ENCODE data around the gene RRP12.

DNA sequence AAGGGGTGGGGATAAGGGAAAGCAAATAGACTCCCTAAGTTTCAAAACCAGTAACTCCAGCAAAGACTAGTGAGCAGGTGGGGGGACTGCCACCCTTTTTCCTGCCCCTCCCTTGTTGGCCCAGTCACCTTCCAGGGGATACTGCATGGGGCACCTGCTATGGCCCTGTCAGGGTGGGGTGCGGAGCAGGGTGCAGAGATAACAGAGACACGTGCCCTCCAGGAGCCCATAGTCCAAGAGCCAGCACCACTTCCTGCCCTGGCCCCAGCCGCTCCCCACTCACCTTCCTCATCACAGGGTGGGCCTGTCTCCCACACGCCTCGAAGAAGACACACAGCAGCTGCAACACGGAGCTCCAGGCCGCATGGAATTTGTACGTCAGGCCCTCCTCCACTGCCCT is 20.6 kb downstream of the RRP12 start:
- TF ChIP-seq, protein P1, sequence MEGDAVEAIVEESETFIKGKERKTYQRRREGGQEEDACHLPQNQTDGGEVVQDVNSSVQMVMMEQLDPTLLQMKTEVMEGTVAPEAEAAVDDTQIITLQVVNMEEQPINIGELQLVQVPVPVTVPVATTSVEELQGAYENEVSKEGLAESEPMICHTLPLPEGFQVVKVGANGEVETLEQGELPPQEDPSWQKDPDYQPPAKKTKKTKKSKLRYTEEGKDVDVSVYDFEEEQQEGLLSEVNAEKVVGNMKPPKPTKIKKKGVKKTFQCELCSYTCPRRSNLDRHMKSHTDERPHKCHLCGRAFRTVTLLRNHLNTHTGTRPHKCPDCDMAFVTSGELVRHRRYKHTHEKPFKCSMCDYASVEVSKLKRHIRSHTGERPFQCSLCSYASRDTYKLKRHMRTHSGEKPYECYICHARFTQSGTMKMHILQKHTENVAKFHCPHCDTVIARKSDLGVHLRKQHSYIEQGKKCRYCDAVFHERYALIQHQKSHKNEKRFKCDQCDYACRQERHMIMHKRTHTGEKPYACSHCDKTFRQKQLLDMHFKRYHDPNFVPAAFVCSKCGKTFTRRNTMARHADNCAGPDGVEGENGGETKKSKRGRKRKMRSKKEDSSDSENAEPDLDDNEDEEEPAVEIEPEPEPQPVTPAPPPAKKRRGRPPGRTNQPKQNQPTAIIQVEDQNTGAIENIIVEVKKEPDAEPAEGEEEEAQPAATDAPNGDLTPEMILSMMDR (IDR thresholded peaks at IDR 0.05; ENCODE audit: insufficient read depth, low read length) = no peak
- TF ChIP-seq POLR2AphosphoS5 (IDR thresholded peaks at IDR 0.05; ENCODE audit: low read depth) = no peak
- TF ChIP-seq, protein P2, sequence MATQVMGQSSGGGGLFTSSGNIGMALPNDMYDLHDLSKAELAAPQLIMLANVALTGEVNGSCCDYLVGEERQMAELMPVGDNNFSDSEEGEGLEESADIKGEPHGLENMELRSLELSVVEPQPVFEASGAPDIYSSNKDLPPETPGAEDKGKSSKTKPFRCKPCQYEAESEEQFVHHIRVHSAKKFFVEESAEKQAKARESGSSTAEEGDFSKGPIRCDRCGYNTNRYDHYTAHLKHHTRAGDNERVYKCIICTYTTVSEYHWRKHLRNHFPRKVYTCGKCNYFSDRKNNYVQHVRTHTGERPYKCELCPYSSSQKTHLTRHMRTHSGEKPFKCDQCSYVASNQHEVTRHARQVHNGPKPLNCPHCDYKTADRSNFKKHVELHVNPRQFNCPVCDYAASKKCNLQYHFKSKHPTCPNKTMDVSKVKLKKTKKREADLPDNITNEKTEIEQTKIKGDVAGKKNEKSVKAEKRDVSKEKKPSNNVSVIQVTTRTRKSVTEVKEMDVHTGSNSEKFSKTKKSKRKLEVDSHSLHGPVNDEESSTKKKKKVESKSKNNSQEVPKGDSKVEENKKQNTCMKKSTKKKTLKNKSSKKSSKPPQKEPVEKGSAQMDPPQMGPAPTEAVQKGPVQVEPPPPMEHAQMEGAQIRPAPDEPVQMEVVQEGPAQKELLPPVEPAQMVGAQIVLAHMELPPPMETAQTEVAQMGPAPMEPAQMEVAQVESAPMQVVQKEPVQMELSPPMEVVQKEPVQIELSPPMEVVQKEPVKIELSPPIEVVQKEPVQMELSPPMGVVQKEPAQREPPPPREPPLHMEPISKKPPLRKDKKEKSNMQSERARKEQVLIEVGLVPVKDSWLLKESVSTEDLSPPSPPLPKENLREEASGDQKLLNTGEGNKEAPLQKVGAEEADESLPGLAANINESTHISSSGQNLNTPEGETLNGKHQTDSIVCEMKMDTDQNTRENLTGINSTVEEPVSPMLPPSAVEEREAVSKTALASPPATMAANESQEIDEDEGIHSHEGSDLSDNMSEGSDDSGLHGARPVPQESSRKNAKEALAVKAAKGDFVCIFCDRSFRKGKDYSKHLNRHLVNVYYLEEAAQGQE (IDR thresholded peaks at IDR 0.05; ENCODE audit: insufficient replicate concordance, low read depth) = no peak
